Measurements from ENCODE around the gene VPS52. TPM values are rescaled to one million over a fixed set of nuclear protein-coding genes. Genes with fewer than 3 reads are reported as not detected.

VPS52 gene
- total and polyA plus RNA-seq, 9 of the 15 experiments (the other 6 are each of a cell fraction or from before 2014, with no cell fraction given): 24.4 to 103 (median 40.2) TPM

DNA sequence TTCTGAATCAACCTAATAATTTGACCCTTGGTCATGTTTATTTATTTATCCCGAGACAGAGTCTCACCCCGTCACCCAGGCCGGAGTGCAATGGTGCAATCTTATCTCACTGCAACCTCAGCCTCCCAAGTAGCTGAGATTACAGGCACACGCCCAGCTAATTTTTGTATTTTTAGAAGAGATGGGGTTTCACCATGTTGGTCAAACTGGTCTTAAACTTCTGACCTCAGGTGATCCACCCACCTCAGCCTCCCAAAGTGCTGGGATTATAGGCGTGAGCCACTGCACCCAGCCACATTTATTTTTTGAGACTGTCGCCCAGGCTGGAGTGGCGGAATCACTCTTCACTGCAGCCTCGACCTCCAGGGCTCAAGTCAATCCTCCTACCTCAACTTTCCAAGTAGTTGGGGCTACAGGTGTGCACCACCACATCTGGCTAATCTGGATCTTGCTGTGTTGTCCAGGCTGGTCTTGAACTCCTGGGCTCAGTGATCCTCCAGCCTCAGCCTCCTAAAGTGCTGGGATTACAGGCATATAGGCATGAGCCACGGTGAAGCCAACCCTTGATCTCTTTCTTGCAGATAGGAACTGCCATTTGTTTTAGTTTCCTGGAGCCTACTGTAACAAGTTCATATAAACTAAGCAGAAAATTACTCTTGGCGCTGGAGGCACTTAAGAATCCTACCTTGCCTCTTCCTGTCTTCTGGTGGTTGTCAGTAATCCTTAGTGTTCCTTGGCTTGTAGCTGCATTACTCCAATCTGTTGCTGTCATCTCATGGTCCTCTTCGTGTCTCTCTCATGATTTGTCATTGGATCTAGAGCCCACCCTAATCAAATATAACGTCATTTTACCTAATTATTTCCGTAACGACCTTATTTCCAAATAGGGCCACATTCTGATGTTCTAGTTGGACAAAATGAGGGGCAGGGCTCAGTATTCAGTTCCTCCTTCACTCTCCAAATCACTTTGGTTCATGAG, 2.5 kb upstream of the VPS52 start (continued):
- TF ChIP-seq ID3 (CRISPR knock-in tag; IDR thresholded peaks at IDR 0.05) (no peak), ID3 (tag; IDR thresholded peaks at IDR 0.05) (no peak), SRSF1 (IDR thresholded peaks at IDR 0.05; ENCODE audit: low read depth, low read length) (no peak), ZNF696 (CRISPR knock-in tag; conservative IDR thresholded peaks at IDR 0.05) (0 out of 2 replicates have a peak, but pooled peaks have one; percentile 28), TAF1 (IDR thresholded peaks at IDR 0.05; ENCODE audit: control insufficient read depth, extremely low read depth, insufficient read depth, low read length, severe bottlenecking) (no peak), ZEB2 (IDR thresholded peaks at IDR 0.05) (no peak), ZNF444 (CRISPR knock-in tag; IDR thresholded peaks at IDR 0.05) (no peak), MTA3 (IDR thresholded peaks at IDR 0.05; ENCODE audit: borderline replicate concordance) (no peak), MAZ (CRISPR knock-in tag; conservative IDR thresholded peaks at IDR 0.05 in 1 of 2, IDR thresholded peaks at IDR 0.05 in 1 of 2) (no peak; a peak in 1 of 4 replicates), RBM22 (IDR thresholded peaks at IDR 0.05; ENCODE audit: low read depth, low read length, poor library complexity, severe bottlenecking) (no peak), SUPT5H (IDR thresholded peaks at IDR 0.05) (peak; percentile 64), NR2F6 (CRISPR knock-in tag; IDR thresholded peaks at IDR 0.05) (no peak), SPI1 (IDR thresholded peaks at IDR 0.05; ENCODE audit: borderline replicate concordance, low read depth, low read length) (no peak), HDAC2 (IDR thresholded peaks at IDR 0.05) (peak; percentile 78), ZC3H4 (CRISPR knock-in tag; IDR thresholded peaks at IDR 0.05; ENCODE audit: borderline replicate concordance) (peak; percentile 62; the same call in 1 of the 2 replicates), DIDO1 (tag; IDR thresholded peaks at IDR 0.05; ENCODE audit: low read depth) (no peak), TAF9B (IDR thresholded peaks at IDR 0.05; ENCODE audit: partially characterized antibody) (no peak)
- TF ChIP-seq, protein P1, sequence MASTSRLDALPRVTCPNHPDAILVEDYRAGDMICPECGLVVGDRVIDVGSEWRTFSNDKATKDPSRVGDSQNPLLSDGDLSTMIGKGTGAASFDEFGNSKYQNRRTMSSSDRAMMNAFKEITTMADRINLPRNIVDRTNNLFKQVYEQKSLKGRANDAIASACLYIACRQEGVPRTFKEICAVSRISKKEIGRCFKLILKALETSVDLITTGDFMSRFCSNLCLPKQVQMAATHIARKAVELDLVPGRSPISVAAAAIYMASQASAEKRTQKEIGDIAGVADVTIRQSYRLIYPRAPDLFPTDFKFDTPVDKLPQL (IDR thresholded peaks at IDR 0.05; ENCODE audit: extremely low read depth, insufficient read length): no peak
- TF ChIP-seq, protein P2, sequence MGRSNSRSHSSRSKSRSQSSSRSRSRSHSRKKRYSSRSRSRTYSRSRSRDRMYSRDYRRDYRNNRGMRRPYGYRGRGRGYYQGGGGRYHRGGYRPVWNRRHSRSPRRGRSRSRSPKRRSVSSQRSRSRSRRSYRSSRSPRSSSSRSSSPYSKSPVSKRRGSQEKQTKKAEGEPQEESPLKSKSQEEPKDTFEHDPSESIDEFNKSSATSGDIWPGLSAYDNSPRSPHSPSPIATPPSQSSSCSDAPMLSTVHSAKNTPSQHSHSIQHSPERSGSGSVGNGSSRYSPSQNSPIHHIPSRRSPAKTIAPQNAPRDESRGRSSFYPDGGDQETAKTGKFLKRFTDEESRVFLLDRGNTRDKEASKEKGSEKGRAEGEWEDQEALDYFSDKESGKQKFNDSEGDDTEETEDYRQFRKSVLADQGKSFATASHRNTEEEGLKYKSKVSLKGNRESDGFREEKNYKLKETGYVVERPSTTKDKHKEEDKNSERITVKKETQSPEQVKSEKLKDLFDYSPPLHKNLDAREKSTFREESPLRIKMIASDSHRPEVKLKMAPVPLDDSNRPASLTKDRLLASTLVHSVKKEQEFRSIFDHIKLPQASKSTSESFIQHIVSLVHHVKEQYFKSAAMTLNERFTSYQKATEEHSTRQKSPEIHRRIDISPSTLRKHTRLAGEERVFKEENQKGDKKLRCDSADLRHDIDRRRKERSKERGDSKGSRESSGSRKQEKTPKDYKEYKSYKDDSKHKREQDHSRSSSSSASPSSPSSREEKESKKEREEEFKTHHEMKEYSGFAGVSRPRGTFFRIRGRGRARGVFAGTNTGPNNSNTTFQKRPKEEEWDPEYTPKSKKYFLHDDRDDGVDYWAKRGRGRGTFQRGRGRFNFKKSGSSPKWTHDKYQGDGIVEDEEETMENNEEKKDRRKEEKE (IDR thresholded peaks at IDR 0.05; ENCODE audit: borderline replicate concordance in 1 of 2, control insufficient read depth in 1 of 2, low read depth in 2 of 2, low read length in 1 of 2): no peak
